Measurements from ENCODE around the gene CFDP1.

GRCh38 chr16:75343286-75343685, 90.0 kb downstream of the CFDP1 start:
- no peak for TF ChIP-seq CTCF (IDR thresholded peaks at IDR 0.05; ENCODE audit: low read length)
- no peak for TF ChIP-seq EZH2 (optimal IDR thresholded peaks at IDR 0.05; ENCODE audit: low read depth, low read length)

Data from MM.1S (cell line).